OCI-LY3 (cell line): ENCODE data around the gene SLC35G1.

Experiments
- H2AFZ ChIP-seq: fragments of 200-600, 300-600 bp; shearing (Covaris generic); 2 replicates; pipeline ENCODE4 v1.6.0; 2014; ENCODE audit warnings: antibody characterized with exemption, low read depth, low read length
- H3K27ac ChIP-seq: fragments of 200-600, 300-600 bp; sonication (generic); 2 replicates; pipeline ENCODE4 v1.5.1; 2014; ENCODE audit warnings: mild to moderate bottlenecking, low read length, moderate library complexity, mixed read lengths
- H3K27me3 ChIP-seq: fragments of 200-600, 300-600 bp; sonication (generic); 2 replicates; pipeline ENCODE4 v1.6.1; 2014; ENCODE audit warnings: low read depth, low read length, mixed read lengths
- H3K36me3 ChIP-seq: fragments of 200-600, 300-600 bp; sonication (generic); replicated peaks from 2 replicates; pipeline ENCODE3; 2014; ENCODE audit warnings: low read depth, low read length, mixed read lengths
- H3K4me1 ChIP-seq: fragments of 300-600, 200-600 bp; sonication (generic); 2 replicates; pipeline ENCODE4 v1.6.1; 2014; ENCODE audit warnings: low read length, mixed read lengths
- H3K4me2 ChIP-seq: fragments of 200-600, 300-600 bp; sonication (generic); 2 replicates; pipeline ENCODE4 v1.6.1; 2014; ENCODE audit warnings: low read length, mixed read lengths
- H3K4me3 ChIP-seq: fragments of 300-600, 200-600 bp; sonication (generic); 2 replicates; pipeline ENCODE4 v1.5.1; 2014; ENCODE audit warnings: antibody characterized with exemption, mild to moderate bottlenecking, low read length, moderate library complexity
- H3K79me2 ChIP-seq: fragments of 300-600, 200-600 bp; shearing (Covaris generic); 2 replicates; pipeline ENCODE4 v1.6.1; 2014; ENCODE audit warnings: mild to moderate bottlenecking, low read length, mixed read lengths
- H3K9ac ChIP-seq: fragments of 300-600, 200-600 bp; shearing (Covaris generic); 2 replicates; pipeline ENCODE4 v1.6.0; 2014; ENCODE audit warnings: mild to moderate bottlenecking, low read length, moderate library complexity
- H3K9me3 ChIP-seq: fragments of 200-600, 300-600 bp; shearing (Covaris generic); 2 replicates; pipeline ENCODE4 v1.6.1; 2014; ENCODE audit warnings: low read length, mixed read lengths; ENCODE audit not compliant: insufficient read depth
- H4K20me1 ChIP-seq: fragments of 200-600, 300-600 bp; sonication (generic); 2 replicates; pipeline ENCODE4 v1.6.1; 2016; ENCODE audit warnings: low read length, mixed read lengths; ENCODE audit not compliant: insufficient read depth
- CTCF ChIP-seq: fragments of 200-600, 300-600 bp; sonication (generic); IDR thresholded peaks from 2 replicates; pipeline ENCODE4 v1.5.1; 2014; ENCODE audit warnings: antibody characterized with exemption, low read length, low read depth
- EZH2phosphoT487 ChIP-seq: fragments of 200-600 bp; shearing (Covaris generic); IDR thresholded peaks from 2 replicates; pipeline ENCODE4 v1.6.1; 2018; ENCODE audit warnings: antibody characterized with exemption, mixed run types, low read depth

SLC35G1 gene

GRCh38 chr10:93894516-93895378 is 969 bp downstream of the SLC35G1 start:
- Histone ChIP-seq H3K36me3 (no peaks in the 10 kb centered on the region), H3K79me2 (peaks cover 15% of the 10 kb centered on the region), H3K27ac (no peak overlapping the region), H3K4me2 (peak overlapping the region; percentile 90), H3K27me3 (no peaks in the 10 kb centered on the region), H3K4me3 (peak overlapping the region; percentile 82), H3K4me1 (peaks cover 12% of the 10 kb centered on the region; the same call in 1 of the 2 replicates), H4K20me1 (no peaks in the 10 kb centered on the region), H3K9me3 (no peaks in the 10 kb centered on the region), H2AFZ (peak overlapping the region; percentile 69; the same call in 1 of the 2 replicates), H3K9ac (peak overlapping the region; percentile 82)
- TF ChIP-seq EZH2phosphoT487 (no peak), CTCF (no peak)

GRCh38 chr10:93897070-93897780 is 3.4 kb downstream of the SLC35G1 start:
- Histone ChIP-seq H2AFZ (no peak overlapping the region), H3K27me3 (no peaks in the 10 kb centered on the region), H3K4me3 (no peak overlapping the region), H3K4me2 (no peak overlapping the region), H4K20me1 (no peaks in the 10 kb centered on the region), H3K4me1 (peaks cover 12% of the 10 kb centered on the region; the same call in 1 of the 2 replicates), H3K9ac (no peak overlapping the region), H3K79me2 (peaks cover 15% of the 10 kb centered on the region), H3K27ac (no peak overlapping the region), H3K36me3 (no peaks in the 10 kb centered on the region), H3K9me3 (no peaks in the 10 kb centered on the region)
- TF ChIP-seq EZH2phosphoT487 = no peak
- no peak for TF ChIP-seq CTCF

GRCh38 chr10:93899109-93899508 is 5.3 kb downstream of the SLC35G1 start:
- no peak overlapping the region for H2AFZ ChIP-seq

More at GRCh38 chr10:93899109-93899508, 5.3 kb downstream of the SLC35G1 start:
- TF ChIP-seq CTCF (no peak), EZH2phosphoT487 (no peak)
- H3K79me2 ChIP-seq = peaks cover 14% of the 10 kb centered on the region
- H3K27me3 ChIP-seq = no peaks in the 10 kb centered on the region
- H3K4me1 ChIP-seq = peaks cover 12% of the 10 kb centered on the region; the same call in 1 of the 2 replicates
- H3K4me2 ChIP-seq = no peak overlapping the region
- H4K20me1 ChIP-seq = no peaks in the 10 kb centered on the region
- H3K9me3 ChIP-seq = no peaks in the 10 kb centered on the region
- no peak overlapping the region for H3K27ac ChIP-seq
- no peaks in the 10 kb centered on the region for H3K36me3 ChIP-seq
- no peak overlapping the region for H3K9ac ChIP-seq
- no peak overlapping the region for H3K4me3 ChIP-seq
